Suprapubic skin (tissue), 4 donors: ENCODE data around the gene PIK3R3. TPM values are rescaled to one million over a fixed set of nuclear protein-coding genes. Genes with fewer than 3 reads are reported as not detected.

Source experiments
- DNase-seq, 2 donors: peaks; one replicate each; pipeline ENCODE4 v3.0.0-alpha.2; 2019; ENCODE audit warnings: low spot score in 2 of 2
- H3K27ac ChIP-seq: fragments of 200-600 bp; sonication (generic); one replicate; pipeline ENCODE4 v1.5.1; 2019
- H3K27me3 ChIP-seq: fragments of 200-600 bp; sonication (generic); one replicate; pipeline ENCODE4 v1.5.1; 2019
- H3K36me3 ChIP-seq: fragments of 200-600 bp; sonication (generic); one replicate; pipeline ENCODE4 v1.5.1; 2019
- H3K4me1 ChIP-seq: fragments of 200-600 bp; sonication (generic); one replicate; pipeline ENCODE4 v1.5.1; 2019
- H3K4me3 ChIP-seq: fragments of 200-600 bp; sonication (generic); one replicate; pipeline ENCODE4 v1.5.1; 2019; ENCODE audit warnings: mild to moderate bottlenecking
- H3K9me3 ChIP-seq: fragments of 200-600 bp; sonication (generic); one replicate; pipeline ENCODE4 v1.5.1; 2019
- EP300 ChIP-seq: sonication (generic); formaldehyde crosslinking; IDR thresholded peaks from one replicate; pipeline ENCODE4 v1.6.1; 2017; ENCODE audit warnings: antibody characterized with exemption
- POLR2A ChIP-seq, 2 donors: fragments of 450-650 bp; IDR thresholded peaks; one replicate each; pipeline ENCODE4 v1.6.1; 2017; ENCODE audit warnings: antibody characterized with exemption in 2 of 2, mild to moderate bottlenecking in 2 of 2, moderate library complexity in 2 of 2
- POLR2AphosphoS5 ChIP-seq, 3 donors: sonication (generic); formaldehyde crosslinking; IDR thresholded peaks; one replicate each; pipeline ENCODE4 v1.6.1; 2017; ENCODE audit warnings: antibody characterized with exemption in 3 of 3
- WGBS: methylation state at CpG from one replicate; pipeline ENCODE4 v1.1.5; 2018; 5-methylcytosine and 5-hydroxymethylcytosine counted together
- total RNA-seq, 4 donors: library from RNA; depleted of rRNA; stranded (reverse); fragments of >200 nt; gene quantifications; one replicate each; pipeline ENCODE4 v1.1.0, GENCODE V29; 2016
- TF ChIP-seq, protein P1 (sequence below), 2 donors: fragments of 200-600 bp in 1 of 2; fragments of 450-650 bp in 1 of 2; sonication (generic) in 1 of 2; IDR thresholded peaks; one replicate each; pipeline ENCODE4 v1.5.1; 2016 to 2019; ENCODE audit warnings: antibody characterized with exemption in 2 of 2, mild to moderate bottlenecking in 1 of 2, moderate library complexity in 1 of 2

Gene PIK3R3
- total RNA-seq, 4 donors from 2014 or later = 6.1 to 16.5 (median 11.2) TPM

DNA sequence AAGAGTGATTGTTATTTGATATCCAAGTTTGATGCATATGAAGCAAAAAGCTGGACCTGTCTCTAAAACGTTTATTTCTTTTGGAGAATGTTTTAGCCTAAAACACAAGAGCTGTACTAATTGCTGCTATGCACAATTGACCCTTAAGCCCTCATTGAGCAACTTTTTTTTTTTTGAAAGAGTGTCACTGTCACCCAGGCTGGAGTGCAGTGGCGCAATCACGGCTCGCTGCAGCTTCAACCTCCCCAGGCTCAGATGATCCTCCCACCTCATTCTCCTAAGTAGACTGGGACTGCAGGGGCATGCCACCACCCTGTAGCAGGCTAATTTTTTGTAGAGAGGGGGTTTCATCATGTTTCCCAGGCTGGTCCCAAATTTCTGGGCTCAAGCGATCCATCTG, 129.1 kb downstream of the PIK3R3 start:
- Histone ChIP-seq H3K27ac (no peak overlapping the region), H3K4me3 (no peak overlapping the region), H3K36me3 (peaks cover 23% of the 10 kb centered on the region), H3K27me3 (no peaks in the 10 kb centered on the region), H3K4me1 (no peaks in the 10 kb centered on the region), H3K9me3 (no peaks in the 10 kb centered on the region)
- TF ChIP-seq POLR2AphosphoS5 (IDR thresholded peaks at IDR 0.05) (no peak), POLR2A (IDR thresholded peaks at IDR 0.05) (no peak), EP300 (no peak)
- TF ChIP-seq, protein P1, sequence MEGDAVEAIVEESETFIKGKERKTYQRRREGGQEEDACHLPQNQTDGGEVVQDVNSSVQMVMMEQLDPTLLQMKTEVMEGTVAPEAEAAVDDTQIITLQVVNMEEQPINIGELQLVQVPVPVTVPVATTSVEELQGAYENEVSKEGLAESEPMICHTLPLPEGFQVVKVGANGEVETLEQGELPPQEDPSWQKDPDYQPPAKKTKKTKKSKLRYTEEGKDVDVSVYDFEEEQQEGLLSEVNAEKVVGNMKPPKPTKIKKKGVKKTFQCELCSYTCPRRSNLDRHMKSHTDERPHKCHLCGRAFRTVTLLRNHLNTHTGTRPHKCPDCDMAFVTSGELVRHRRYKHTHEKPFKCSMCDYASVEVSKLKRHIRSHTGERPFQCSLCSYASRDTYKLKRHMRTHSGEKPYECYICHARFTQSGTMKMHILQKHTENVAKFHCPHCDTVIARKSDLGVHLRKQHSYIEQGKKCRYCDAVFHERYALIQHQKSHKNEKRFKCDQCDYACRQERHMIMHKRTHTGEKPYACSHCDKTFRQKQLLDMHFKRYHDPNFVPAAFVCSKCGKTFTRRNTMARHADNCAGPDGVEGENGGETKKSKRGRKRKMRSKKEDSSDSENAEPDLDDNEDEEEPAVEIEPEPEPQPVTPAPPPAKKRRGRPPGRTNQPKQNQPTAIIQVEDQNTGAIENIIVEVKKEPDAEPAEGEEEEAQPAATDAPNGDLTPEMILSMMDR (IDR thresholded peaks at IDR 0.05) = no peak
- DNase-seq = no peak
- 77% methylated on average over 5 of the region's 5 CpGs for WGBS

DNA sequence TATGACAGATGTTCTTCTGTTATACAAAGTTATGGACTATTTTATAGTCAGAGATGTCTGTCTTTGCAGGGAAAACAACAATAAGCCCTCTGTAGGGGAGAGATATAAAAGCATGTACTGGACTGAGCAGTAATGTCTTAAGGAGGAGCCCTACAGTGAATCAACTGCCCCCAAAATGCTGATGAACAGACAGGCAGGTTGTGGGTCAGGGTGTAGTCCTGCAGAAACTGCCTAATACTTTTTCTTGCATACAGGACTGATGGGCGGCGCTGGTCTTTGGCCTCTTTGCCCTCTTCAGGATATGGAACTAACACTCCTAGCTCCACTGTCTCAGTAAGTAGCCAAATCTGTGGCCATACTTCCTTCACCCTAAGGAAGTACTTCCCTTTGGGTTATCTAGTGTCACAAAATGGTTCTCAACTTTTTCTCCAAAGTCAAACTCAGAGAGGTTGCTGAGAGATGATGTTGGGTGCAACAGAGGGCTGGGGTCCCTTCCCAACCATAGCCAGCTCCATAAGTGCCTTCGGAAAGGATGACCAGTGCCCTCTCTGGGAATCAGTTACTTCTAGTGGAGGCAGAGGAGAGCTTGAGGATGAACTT, 129.8 kb downstream of the PIK3R3 start:
- WGBS = 95% methylated on average over 3 of the region's 3 CpGs
- DNase-seq = no peak
- Histone ChIP-seq H3K4me1 (no peaks in the 10 kb centered on the region), H3K36me3 (peaks cover 18% of the 10 kb centered on the region), H3K27ac (no peak overlapping the region), H3K4me3 (no peak overlapping the region), H3K27me3 (no peaks in the 10 kb centered on the region), H3K9me3 (no peaks in the 10 kb centered on the region)
- TF ChIP-seq EP300 = no peak
- TF ChIP-seq, protein P1 (IDR thresholded peaks at IDR 0.05) = no peak

DNA sequence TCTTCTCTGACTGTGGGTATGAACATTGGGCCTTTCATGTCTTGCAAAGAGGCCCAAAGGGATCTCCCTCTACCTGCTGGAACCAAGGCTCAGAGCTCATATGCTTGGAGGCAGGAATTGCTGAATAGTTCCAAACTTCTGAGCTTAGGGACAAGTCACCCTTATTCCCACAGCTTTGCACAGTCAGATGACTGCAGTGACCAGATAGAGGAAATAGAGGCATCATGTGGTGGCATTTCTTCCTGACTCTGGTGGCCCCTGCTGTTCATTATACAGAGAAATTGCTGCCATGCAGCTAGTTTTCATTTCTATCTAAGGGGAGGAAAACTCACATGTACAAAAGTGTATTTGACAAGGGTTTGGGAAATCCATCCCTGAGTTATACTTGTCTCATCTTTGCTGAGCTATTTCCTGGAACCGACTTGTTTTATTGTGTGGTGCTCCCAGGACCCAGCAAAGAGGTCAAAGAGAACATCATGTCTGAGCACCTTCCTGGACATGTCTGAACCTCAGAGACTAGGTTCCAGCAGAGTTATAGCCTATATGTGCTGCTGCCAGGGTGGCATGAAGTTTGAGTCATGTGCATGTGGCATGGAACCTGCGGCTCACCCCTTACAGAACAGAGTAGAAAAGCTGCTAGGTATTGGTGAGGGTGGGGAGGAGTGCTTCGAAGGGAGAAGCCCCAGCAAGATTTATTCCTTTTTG, 131.2 kb downstream of the PIK3R3 start:
- TF ChIP-seq POLR2A (IDR thresholded peaks at IDR 0.05) (no peak), POLR2AphosphoS5 (IDR thresholded peaks at IDR 0.05) (no peak)
- DNase-seq = no peak
- Histone ChIP-seq H3K4me3 (no peak overlapping the region), H3K27me3 (no peaks in the 10 kb centered on the region), H3K36me3 (peaks cover 5% of the 10 kb centered on the region), H3K9me3 (no peaks in the 10 kb centered on the region), H3K27ac (no peak overlapping the region), H3K4me1 (no peaks in the 10 kb centered on the region)
- 80% methylated on average over 3 of the region's 3 CpGs for WGBS

DNA sequence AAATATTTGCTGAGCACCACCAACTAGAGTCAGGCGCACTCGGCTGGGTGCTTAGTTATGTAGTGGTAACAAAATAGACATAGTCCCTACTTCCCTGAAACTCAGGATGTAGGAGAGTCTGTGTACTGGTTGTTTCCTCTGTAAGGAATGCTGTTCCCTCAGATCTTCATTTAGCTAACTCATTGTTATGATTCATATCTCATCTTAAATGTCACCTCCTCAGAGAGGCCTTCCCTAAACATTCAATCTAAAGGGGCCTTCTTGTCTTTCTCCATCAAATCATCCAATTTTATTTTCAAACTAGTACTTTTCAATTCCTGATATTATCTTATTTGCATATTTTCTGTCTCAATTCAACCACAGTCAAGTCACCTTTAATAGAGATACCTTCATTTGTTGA, 132.9 kb downstream of the PIK3R3 start:
- no peaks in the 10 kb centered on the region for H3K4me1 ChIP-seq
- 98% methylated on average over 2 of the region's 2 CpGs for WGBS
- H3K27me3 ChIP-seq = no peaks in the 10 kb centered on the region

DNA sequence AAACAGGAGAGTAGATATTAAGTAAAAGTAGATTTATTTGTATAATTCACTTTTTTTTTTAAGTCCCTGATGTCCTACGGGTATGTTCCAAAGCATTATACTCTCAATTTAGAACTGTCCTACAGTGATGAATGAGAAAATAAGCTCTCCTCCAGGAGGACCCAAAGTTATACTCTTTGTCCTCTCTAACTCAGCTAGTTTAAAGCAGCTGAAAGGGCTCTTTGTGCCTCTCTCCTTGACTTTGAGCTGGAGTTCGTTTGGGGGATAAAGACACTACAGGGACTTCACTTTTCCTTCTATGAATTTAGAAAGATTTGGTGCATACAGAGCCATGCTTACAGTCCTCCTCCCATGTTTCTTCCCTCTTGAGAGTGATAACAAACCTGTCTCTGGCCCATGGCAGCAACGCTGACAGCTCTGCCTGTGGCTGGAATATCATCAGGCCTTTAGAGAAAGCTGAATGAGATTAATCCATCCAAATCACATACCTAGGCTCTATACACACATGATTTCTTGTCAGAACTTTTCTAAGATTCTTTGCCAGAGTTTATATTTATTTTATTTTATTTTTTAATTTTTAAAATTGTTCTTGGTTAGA, 134.3 kb downstream of the PIK3R3 start:
- TF ChIP-seq EP300 = no peak
- no peak for TF ChIP-seq POLR2AphosphoS5 (IDR thresholded peaks at IDR 0.05)
- TF ChIP-seq POLR2A (IDR thresholded peaks at IDR 0.05) = no peak
- TF ChIP-seq, protein P1 (IDR thresholded peaks at IDR 0.05) = no peak
- Histone ChIP-seq H3K9me3 (no peaks in the 10 kb centered on the region), H3K4me1 (no peaks in the 10 kb centered on the region), H3K4me3 (no peak overlapping the region), H3K36me3 (no peaks in the 10 kb centered on the region), H3K27me3 (no peaks in the 10 kb centered on the region), H3K27ac (no peak overlapping the region)
- 85% methylated on average over 3 of the region's 3 CpGs for WGBS
- DNase-seq = no peak

More for the DNA sequence above, 132.9 kb downstream of the PIK3R3 start:
- no peaks in the 10 kb centered on the region for H3K36me3 ChIP-seq
- H3K4me3 ChIP-seq = no peak overlapping the region
- no peak for TF ChIP-seq EP300
- TF ChIP-seq, protein P1 (IDR thresholded peaks at IDR 0.05) = no peak
- TF ChIP-seq POLR2AphosphoS5 (IDR thresholded peaks at IDR 0.05) = no peak
- TF ChIP-seq POLR2A (IDR thresholded peaks at IDR 0.05) = no peak
- H3K9me3 ChIP-seq = no peaks in the 10 kb centered on the region
- DNase-seq = no peak
- no peak overlapping the region for H3K27ac ChIP-seq
